Measurements from ENCODE around the gene CSNK1D.

The CSNK1D gene

DNA sequence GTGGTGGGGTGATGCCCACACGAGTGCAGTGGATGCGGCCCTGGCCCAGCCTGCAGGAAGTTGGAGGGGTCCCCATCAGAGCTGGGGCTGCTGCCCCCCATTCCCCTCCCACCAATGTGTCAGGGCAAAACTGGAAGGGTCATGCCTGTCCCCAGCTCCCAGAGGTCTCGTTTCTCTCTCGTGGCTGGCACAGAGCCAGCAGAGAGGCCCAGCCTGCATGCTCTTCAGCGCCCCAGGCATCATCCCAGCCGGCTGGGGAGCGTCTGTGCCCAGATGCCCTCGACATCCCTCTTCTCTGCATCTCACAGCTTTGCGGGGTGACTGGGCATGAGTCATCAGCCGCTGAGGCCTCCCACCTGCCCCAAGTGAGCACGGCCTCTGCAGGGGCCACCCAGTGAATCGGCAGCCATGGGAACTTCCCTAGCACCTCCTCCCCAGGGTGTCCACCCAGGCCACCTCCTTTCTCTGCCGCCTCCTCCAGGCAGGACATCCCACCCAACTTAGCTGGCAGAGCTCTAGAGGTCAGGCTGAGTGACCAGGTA lies 9.8 kb upstream of the CSNK1D start:
- H3K4me3 ChIP-seq (replicated peaks; ENCODE audit: low read depth, low read length) = no peak overlapping the region
- no peak for DNase-seq (ENCODE audit: extremely low read depth, low read depth)
- TF ChIP-seq, protein P1, sequence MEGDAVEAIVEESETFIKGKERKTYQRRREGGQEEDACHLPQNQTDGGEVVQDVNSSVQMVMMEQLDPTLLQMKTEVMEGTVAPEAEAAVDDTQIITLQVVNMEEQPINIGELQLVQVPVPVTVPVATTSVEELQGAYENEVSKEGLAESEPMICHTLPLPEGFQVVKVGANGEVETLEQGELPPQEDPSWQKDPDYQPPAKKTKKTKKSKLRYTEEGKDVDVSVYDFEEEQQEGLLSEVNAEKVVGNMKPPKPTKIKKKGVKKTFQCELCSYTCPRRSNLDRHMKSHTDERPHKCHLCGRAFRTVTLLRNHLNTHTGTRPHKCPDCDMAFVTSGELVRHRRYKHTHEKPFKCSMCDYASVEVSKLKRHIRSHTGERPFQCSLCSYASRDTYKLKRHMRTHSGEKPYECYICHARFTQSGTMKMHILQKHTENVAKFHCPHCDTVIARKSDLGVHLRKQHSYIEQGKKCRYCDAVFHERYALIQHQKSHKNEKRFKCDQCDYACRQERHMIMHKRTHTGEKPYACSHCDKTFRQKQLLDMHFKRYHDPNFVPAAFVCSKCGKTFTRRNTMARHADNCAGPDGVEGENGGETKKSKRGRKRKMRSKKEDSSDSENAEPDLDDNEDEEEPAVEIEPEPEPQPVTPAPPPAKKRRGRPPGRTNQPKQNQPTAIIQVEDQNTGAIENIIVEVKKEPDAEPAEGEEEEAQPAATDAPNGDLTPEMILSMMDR (IDR thresholded peaks at IDR 0.05; ENCODE audit: low read depth, low read length, missing control alignments) = no peak

DNA sequence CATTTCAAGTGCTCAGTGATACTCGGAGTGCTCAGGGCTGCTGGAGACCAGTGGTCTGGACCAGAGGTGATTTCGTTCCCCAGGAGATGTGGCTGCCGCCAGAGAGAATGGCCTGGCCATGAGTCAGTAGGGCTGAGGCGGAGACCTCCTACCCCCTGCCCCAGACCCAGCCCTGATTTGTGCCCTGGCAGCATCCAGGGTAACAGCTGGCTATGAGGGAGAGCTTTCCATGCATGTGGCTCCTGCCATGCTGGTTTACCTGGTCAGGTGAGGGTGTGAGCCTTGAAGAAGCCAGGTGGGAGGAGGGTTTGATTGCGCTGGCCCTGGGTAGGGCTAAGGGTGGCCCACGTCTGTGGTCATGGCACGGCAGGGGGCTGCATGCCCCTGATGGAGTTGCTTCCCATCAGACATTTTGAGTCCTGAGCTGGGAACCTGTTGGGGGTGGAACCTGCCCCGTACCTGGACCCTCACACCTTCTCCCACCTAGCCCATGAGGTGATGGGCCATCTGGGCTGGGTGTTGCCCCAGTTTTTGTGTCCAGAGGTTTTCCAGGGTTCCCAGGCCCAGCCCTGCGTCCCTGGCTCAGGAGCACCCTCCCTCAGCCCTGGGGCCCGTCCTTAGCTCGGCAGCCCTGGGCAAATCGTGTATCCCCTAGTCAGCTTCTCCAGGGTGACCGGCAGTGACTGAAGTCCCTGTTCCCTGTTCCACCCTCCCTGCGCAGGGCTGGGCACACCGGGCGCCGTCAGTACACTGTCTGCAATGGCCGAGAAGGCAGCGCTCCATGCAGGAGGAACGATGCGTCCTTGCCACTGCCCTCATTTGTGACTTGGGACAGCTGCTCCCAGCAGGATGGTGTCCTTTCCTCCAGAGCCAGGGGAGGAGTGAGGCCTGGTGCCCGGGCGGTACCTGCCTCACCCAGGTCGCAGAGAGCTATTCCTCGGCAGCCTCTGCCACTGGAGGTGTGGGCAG lies 9.0 kb upstream of the CSNK1D start:
- TF ChIP-seq, protein P1 (IDR thresholded peaks at IDR 0.05; ENCODE audit: low read depth, low read length, missing control alignments) = no peak
- no peak for DNase-seq (ENCODE audit: extremely low read depth, low read depth)
- H3K4me3 ChIP-seq (replicated peaks; ENCODE audit: low read depth, low read length) = no peak overlapping the region

DNA sequence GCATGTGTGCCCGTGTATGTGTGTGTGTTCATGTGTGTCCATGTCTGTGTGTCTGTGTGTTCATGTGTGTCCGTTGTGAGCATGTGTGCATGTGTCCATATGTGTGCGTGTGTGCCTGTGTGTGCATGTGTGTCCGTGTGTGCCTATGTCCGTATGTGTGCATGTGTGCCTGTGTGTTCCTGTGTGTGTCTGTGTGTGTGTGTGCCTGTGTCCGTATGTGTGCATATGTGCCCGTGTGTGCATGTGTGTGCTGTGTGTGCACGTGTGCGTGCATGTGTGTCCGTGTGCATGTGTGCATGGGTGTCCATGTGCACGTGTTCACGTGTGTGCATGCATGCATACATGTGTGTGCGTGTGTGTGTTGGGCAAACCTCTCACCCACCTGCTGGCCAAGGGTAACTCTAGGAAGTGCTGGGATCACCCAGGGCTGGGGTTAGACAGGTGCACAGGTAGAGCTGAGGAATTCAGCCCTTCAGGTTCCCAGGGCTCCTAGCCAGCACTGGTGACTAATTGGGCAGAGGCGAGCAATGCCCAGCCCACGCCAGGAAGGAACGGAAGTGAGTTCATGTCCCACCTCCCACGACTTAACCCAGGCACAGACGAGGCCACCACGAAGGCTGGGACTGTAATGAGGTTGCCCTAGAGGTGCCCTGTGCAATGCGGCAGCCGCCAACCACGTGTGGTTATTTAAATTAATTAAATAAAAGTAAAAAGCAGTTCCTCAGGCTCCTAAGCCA lies 8.2 kb upstream of the CSNK1D start:
- no peak for DNase-seq (ENCODE audit: extremely low read depth, low read depth)
- H3K4me3 ChIP-seq (replicated peaks; ENCODE audit: low read depth, low read length) = no peak overlapping the region
- TF ChIP-seq, protein P1 (IDR thresholded peaks at IDR 0.05; ENCODE audit: low read depth, low read length, missing control alignments) = no peak

DNA sequence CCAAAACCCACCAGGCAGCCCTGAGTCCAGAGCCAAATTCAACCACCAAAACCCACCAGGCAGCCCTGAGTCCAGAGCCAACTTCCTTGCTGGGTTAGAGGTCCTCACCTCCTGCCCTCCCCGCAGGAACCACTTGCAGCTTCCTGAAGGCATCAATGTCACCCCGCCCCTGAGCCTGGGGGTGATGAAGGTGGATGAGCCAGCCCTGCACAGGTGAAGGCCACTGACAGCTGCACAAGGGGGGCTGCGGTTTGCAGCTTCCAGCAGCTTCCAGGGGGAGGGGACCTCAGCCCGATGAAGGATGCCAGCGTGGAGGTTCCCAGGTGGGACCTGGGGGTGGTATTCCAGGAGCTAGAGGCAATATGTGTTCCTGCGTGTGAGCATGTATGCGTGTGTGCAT lies 7.6 kb upstream of the CSNK1D start:
- no peak overlapping the region for H3K4me3 ChIP-seq (replicated peaks; ENCODE audit: low read depth, low read length)

DNA sequence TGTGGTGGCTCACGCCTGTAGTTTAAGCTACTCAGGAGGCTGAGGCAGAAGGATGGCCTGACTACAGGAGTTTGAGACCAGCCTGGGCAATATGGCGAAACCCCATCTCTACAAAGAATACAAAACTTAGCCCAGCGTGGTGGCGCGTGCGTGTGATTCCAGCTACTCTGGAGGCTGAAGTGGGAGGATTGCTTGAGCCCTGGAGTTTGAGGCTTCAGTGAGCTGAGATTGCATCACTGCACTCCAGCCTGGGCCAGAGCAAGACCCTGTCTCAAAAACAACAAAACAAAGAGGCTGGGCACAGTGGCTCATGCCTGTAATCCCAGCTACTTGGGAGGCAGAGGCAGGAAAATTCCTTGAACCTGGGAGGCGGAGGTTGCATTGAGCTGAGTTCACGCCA lies 7.0 kb upstream of the CSNK1D start:
- TF ChIP-seq, protein P1 (IDR thresholded peaks at IDR 0.05; ENCODE audit: low read depth, low read length, missing control alignments) = no peak
- no peak for DNase-seq (ENCODE audit: extremely low read depth, low read depth)

More for the DNA sequence above, 7.6 kb upstream of the CSNK1D start:
- TF ChIP-seq, protein P1 (IDR thresholded peaks at IDR 0.05; ENCODE audit: low read depth, low read length, missing control alignments) = no peak
- DNase-seq (ENCODE audit: extremely low read depth, low read depth) = no peak

DNA sequence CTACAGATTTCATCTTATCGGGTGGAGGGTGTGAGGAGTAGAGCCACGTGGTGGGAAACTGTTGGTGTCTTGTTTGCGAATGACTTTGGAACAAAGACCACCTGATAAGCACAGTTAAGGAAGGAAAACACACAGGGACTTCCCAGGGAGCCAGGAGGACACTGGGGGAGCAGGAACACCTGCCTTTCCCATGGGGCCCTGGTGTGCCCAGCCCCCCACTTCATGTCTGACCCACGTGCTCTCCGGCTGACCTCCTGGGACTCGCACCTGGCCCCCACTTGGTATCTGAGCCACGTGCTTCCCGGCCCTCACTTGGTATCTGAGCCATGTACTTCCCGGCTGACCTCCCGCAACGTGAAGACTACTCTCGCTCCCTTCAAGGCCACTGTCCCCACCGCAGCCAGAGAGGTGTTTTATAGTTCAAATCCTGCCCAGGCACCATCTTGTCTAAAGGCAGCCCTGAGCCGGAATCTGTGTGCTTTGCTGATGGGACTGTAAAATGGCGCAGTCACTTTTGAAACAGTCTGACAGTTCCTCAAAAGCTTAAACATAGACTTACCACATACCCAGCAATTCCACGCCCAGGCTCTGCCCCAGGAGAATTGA lies 5.4 kb upstream of the CSNK1D start:
- H3K4me3 ChIP-seq (replicated peaks; ENCODE audit: low read depth, low read length) = no peak overlapping the region
- no peak for DNase-seq (ENCODE audit: extremely low read depth, low read depth)
- TF ChIP-seq, protein P1 (IDR thresholded peaks at IDR 0.05; ENCODE audit: low read depth, low read length, missing control alignments) = no peak

More for the DNA sequence above, 7.0 kb upstream of the CSNK1D start:
- no peak overlapping the region for H3K4me3 ChIP-seq (replicated peaks; ENCODE audit: low read depth, low read length)
